ENCODE results near the gene AKR1B1.

AKR1B1 gene

DNA sequence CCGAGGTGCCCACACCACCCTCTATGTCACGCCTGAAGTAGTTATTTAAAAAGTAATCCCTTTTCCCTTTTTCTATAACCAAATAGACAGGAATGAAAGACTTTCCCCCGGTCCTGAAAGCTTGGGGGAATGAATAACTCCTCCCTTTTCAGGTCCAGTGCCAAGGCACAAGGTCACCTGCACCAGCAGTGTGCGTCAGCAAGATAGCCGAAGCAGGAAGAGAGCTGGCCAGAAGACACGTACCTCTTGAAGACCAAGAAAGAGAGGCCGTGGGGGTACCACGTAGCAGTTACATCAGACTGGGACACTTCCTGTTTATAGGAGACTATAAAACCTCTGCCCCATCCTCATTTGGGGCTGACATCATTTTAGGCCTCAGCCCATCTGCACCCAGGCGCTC lies 10.7 kb upstream of the AKR1B1 start:
- no peak for DNase-seq (ENCODE audit: low read depth in 2 of 2)

DNA sequence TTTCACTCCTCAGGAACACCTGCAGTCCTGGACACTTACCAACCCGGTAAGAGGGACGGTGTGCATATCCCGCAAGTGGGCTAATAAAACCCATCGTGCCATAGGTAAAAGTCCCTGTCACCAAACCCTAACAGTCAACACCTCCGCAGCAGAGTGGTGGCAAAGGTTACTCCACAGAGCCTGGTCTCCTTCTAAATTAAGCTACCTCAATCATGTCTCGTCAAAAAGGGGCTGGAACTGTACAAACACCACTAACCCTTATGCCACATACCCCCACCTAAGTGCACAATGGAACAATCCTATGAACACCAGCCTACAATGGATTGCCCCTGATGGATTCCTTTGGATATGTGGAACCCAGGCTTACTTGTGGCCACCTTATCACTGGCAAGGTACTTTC lies 9.6 kb upstream of the AKR1B1 start:
- DNase-seq (ENCODE audit: low read depth in 2 of 2): no peak

DNA sequence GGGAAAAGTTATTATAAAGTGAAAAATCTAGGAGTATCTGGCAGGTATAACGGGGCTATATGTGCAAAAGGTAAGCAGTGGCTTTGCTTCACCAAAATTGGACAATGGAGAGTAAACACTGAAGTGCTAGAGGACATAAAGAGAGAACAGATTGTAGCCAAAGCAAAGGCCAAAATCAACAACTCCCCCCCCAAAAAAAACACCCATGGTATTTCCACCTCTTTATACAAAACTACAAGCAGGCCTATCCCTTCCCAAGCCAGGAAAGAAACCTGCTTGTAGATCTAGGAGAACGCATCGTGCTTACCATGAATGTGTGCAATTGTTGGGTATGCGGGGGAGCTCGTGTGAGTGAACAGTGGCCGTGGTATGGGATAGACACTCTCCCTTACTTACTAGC lies 9.2 kb upstream of the AKR1B1 start:
- DNase-seq (ENCODE audit: low read depth in 2 of 2): no peak

DNA sequence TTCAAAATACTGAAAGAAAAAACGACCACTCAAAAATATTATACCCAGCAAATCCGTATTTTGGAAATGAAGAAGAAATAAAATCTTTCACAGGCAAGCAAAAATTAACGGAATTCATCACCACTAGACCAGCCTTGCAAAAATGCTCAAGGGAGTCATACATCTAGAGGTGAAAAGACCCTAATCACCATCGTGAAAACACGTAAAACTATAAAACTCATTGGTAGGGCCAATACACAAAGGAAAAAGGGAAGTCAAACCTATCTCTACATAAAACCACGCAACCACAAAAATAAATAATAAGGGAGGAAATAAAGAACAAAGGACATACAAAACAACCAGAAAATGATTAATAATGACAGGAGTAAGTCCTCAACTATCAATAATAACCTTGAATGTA lies 6.6 kb upstream of the AKR1B1 start:
- no peak for DNase-seq (ENCODE audit: low read depth in 2 of 2)

DNA sequence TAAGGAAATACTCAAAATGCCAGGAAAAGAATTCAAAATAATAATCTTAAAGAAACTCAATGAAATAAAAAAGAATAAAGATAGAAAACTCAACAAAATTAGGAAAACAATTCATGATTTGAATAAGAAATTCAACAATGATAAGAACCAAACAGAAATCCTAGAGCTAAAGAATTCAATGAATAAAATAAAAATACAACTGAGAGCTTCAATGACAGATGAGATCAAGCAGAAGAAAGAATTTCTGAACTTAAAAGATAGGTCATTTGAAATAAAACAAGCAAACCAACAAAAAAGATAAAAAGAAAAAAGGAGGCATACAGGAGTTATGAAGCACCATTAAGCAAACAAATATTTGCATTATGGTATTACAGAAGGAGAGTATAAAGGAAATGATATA lies 5.6 kb upstream of the AKR1B1 start:
- DNase-seq (ENCODE audit: low read depth in 2 of 2): no peak

DNA sequence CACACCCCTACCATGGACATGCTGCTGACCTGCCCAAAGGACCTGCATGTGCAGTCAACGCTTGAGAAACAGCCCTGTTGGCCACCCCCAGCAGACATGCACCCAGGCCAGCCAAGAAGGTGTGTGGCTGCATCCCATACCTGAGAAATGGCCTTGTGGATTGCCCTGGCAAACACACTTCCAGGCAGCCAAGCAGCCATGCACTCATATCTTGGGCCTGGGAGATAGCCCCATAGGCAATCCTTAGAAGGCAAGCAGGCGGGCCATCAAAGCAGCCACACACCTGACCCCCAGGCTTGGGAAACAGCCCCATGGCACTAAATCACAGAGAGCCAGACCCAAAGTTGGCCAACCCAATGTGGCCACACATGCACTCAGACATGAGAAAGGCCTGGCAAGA lies 4.9 kb upstream of the AKR1B1 start:
- no peak for DNase-seq (ENCODE audit: low read depth in 2 of 2)

DNA sequence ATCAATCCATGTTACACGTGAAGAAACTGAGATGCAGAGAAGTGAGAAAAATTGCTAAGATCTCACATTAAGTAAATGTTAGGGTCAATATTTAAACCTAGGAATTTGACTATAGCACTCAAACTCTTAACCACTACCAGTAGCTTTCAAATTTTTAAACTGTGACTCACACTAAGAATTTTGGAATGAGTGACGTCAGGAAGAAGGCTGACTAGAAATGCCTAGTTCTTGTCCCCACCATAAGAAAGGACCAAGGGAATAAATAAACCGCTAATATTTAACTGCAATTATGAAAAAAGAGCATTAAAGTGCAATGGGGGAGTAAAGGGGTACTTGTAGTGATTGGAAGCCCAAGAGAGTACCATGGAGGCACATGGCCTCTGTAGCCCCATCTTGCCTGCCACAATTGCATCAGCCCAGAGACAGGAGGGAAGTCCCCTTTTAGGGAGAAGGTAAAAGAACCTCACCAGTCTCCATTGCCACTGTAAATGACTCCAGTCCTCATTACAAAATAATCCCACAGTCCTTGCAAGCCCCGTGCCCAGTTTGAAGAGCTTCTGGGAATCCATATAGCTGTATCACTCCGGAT lies 3.5 kb upstream of the AKR1B1 start:
- no peak for DNase-seq (ENCODE audit: low read depth in 2 of 2)

DNA sequence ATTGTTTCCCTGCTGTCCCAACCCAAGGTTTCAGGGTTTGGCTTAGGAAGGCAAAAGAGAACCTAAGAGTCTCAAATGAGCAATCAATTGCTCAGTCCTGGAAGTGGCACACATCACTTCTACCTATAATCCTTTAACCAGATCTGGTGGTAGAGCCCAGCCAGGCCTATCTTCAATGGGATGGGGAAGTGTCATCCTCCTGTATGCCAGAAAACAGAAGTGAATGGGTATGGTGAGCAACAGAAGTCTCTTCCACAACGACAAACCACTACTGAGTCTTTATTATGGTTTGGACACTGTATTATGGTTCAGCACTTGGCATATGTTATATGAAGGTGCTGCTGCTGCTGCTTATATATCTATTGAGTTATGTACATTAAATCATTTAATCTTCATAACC lies 3.0 kb upstream of the AKR1B1 start:
- no peak for DNase-seq (ENCODE audit: low read depth in 2 of 2)

DNA sequence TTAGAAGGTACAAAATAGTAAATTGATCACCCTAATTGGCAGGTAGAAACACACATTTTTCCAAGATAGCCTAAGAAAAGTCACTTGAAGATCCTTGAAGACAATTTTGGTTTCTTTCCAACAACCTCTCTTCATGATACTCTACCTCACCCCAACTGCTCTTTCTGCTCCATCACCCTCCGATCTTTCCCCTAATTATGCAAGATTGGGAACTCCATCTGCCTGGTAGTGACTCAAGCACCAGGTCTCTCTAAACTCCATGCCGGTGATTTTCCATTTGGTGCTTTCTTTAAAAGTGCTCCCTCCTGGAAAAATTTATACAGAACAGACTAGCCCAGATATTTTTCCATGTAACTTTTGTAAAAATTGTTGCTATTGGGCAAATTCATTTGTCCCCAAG lies 1.1 kb upstream of the AKR1B1 start:
- no peak for DNase-seq (ENCODE audit: low read depth in 2 of 2)

DNA sequence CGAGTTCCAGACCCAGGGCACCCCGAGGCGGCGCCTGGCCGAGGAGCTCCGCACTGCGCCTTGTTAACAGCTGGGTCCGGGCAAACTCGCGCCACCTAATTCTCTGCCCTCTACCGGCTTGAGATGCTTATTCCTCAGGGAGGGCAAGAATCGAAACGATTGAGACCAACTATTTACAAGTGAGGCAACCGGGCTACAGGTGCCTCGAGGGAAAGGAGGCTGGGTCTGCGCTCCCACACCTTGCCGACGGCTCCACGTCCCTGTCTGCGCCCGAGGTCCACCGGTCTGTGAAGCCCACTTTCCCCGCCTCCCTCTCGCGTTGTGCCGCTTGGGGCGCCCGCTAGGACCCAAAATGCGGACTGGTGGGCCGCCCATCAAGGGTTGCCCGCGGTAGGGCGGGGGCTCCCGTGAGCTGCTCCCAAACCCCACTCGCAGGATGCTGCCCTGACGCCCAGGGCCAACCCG lies 527 bp downstream of the AKR1B1 start:
- peak; percentile 40 to 44 for DNase-seq (ENCODE audit: low read depth in 2 of 2)

DNA sequence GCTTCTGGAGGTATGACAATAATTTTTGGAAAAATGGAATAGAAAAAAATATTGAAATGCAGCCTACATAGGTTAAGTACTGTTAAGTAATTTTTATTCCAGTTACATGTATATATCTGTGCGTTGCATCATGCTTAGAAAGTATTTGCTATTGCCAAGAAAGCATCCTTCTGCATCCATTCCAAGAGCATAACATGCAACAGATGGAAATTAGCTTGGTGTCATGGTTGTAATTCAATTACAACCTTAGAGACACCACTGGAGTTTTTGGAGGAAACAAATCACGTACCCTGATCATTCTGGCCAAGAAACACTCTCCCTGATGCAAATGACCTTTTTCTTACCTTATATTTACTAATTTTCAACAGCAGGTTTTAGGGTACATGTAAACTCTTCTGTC lies 1.7 kb downstream of the AKR1B1 start:
- DNase-seq (ENCODE audit: low read depth in 2 of 2): no peak

DNA sequence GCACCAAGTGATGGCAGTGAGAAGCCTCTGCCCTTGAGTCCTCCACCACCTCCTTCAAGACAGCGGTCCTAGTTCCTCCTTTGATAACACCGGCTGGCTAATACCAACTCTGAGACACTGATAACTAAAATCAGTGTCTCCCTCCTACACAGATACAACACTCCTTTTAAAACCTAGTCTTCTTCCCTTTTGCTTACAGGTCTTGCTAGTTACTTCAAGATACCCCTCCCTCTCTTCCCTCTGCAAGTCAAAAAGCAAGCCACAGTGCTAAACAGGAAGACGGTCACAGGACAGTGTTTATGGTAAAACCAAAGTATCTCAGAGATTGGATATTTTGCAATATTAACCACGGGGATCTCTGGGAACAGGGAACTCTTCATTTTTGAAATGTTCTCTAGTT lies 4.6 kb downstream of the AKR1B1 start:
- DNase-seq (ENCODE audit: low read depth in 2 of 2): no peak

DNA sequence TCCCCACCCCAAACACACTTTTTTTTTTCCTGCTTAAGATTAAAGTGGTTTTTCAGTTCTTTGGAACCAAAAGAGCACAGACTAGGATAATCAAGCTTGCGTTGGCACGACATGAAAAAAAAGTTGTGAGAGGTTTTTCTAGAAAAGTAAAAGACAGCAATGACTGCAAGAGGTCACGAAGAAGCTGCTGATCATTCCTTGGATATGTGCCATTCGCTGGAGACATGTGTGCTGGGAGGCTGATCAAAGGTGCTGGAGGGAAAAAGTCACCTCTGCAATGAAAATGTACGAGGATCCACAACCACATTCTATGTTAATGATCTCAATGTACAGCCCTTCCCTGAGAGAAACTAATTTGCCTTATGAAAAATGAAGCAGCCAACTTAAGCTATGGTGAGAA lies 5.4 kb downstream of the AKR1B1 start:
- DNase-seq (ENCODE audit: low read depth in 2 of 2): no peak

DNA sequence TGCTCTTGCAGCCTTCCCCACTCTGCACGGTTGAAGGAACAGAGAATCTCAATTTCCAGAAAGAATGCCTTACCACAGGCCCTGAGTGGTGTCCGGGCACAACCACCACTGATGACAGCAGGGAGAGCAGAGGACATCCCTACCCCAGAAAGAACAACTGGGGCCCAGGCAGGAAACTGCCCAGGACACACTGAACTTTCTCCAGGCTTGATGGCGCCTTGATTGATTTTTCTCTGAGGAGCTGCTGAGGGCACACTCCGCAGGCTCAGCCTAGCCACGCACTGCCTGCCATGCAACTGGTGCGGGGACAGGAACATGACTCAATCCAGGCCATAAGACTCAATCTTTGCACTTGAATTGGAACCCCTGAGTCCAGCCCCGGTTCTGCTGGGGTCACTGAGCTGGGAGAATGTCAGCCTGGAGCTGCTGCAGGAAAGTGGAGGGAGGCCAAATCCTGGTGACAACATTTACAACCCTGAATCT lies 5.9 kb downstream of the AKR1B1 start:
- DNase-seq (ENCODE audit: low read depth in 2 of 2): no peak

DNA sequence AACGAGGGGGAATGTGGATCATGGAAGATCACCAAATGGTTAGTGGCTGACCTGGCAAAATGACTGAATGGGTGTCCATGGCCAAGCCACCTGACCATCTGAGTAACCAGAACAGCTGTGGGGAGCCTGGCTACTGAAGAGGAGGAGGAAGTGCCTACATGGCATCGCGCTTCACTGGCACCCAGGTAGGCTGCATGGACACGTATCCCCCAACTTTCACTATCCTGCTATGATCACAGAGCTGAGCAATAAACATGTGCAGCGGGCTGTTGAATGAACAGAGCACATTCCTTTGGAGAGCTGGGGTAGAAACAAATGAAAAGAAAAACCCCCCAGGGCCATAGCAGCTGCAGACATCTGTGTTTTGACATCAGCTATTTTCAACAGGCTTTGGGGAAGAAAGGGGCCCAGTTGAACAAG lies 6.5 kb downstream of the AKR1B1 start:
- DNase-seq (ENCODE audit: low read depth in 2 of 2): no peak

DNA sequence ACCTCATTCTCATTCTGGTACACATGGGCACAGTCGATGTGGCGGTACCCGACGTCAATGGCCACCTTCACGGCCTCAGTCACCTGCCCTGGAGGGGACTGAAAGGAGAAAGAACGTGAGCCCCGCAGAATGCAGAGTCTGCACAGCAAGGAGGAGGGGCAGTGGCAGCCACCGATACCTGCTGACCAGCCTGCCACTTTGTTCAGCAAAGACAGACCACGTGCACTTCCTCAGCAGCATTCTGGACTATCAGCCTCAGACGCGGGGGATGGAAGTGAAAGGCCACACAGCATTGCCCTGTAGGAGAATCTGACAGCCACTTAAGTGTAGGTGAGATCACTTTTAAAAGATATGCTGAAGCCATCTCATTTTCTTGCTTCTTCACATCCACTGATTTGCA lies 7.2 kb downstream of the AKR1B1 start:
- no peak for DNase-seq (ENCODE audit: low read depth in 2 of 2)

DNA sequence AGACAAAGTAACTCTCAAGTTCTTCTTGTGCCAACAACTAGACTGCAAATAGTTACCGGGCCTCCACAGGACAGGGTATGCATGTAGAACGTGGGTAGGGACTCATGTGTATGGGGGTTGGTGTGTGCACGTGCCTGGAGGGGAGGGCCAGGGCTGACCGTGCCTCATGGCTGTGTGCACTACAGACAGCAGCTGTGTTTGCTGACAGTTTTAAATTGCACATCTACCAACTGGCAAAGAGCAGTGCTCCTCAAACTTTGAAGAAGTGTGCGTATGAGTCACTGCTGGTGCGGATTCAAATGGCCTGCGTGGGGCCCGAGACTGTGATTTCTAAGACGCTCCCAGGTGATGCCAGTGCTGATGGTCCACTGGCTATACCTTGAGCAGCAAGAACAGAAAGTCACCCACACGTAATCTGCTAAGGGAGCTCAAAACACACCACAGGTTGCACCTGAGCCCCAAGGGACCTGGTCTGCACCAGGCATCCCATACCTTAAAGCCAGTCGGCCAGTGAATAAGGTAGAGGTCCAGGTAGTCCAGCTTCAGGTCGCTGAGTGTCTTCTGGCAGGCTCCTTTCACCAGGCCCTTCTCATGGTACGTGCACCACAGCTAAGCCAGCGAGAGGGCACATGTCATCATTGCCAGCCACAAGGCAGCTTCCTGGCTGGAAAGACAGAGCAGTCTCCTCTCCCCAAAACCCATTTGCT lies 8.5 kb downstream of the AKR1B1 start:
- no peak for DNase-seq (ENCODE audit: low read depth in 2 of 2)

DNA sequence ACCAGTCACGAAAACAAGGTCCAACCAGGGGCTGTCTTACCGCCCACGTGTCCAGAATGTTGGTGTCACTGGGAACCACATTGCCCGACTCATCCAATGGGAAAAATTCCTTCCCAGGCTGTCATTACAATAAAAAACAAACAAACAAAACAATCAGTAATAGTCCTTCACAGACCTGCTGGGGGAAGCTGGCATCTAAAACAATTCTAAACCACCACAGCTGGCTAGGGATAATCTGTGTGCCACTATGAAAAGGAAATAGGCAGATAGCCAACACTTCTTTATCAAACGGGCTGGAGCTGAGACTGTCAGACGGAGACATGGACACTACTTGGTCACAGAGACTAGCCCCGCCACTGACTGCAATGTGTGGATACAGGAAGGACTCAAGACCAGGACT lies 9.2 kb downstream of the AKR1B1 start:
- no peak for DNase-seq (ENCODE audit: low read depth in 2 of 2)

DNA sequence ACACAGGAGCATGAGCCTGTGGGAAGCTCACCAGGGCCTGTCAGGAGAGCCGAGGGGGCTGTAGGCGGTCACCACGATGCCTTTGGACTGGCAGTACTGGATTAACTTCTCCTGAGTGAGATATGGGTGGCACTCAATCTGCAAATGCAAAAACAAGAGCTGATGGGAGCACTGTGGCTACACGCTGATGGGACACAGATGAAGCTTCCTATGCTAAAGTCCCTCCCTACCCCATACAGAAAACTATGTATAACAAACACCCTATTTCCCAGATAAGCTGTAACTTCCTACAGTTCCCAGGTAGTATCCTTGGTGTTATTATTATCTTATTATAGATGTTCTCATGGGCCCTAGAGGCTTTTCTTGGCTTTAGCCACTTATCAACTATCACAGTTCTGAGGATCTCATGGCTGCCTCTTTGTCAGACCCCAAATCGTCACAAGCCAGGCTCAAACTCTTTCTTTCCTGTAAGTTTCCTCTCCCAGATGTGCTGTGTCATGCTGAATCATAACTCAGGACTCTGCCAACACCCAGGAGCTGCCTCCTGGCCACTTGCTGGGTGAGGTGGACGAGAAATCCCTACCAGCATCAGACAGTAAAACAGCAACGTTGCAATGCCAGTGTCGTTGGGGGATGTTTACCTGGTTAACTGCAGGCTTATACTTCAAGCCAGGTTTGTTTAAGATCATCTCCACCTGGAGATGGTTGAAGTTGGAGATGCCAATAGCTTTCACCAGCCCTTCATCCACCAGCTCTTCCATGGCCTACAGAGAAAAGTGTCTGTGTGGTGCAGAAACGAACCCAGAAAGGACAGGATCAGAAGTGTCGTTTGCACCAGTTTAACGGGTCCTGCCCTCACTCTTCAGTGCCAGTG lies 10.3 kb downstream of the AKR1B1 start:
- no peak for DNase-seq (ENCODE audit: low read depth in 2 of 2)

DNA sequence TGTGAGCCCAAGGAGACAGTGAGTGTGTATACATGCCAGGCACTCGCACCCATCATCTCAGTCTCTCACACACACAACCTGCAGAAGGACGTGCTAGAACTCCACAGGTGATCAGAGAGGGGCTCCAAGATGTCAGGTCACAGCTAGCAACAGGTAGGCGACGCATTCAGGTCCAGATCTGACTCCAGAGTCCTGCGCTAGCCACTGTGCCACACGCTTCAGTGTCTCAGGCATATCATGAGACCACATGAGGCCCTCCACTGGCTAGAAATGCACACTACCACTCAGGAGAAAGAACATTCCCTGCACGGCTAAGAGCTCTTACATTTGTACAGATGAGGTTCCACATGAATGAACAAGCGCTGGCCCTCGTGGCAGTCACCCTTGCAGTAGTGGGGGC lies 11.5 kb downstream of the AKR1B1 start:
- DNase-seq (ENCODE audit: low read depth in 2 of 2): no peak

DNA sequence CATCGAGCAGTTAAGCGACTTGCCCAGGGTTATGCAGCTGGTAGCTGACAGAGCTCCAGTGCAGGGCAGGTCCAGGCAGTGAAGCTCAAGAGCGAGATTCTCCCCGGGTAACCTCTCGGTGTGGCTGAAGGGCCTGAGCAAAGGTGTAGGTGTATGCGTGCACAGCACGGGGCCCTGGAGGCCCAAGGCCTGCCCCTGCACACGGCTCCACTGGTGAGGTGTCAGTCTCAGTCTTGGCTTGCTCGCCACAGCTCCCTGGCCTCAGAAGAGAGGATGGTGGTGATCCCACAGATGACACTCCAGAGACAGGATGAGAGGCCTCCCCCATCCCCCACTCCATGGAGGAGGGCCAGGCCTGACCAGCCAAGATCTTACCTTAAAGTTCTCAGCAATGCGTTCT lies 12.0 kb downstream of the AKR1B1 start:
- DNase-seq (ENCODE audit: low read depth in 2 of 2): no peak

DNA sequence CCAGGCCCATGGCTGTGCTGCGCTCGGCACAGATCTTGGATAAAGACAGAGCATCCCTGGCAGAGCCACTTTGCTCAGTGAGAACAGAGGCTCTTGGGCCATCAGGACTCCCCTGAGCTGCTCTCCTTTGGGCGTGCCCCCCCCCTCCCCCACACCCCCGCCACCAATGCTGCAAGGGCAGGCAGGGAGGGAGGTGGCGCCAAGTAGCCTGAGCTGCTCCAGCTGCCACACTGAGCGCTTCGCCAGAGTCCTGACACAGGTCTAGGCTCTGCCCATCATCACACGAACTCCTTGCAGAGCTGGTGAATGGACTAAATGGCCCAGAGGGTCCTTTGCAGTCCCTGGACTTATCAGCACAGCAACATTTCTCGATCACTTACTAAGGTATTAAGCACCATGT lies 12.5 kb downstream of the AKR1B1 start:
- DNase-seq (ENCODE audit: low read depth in 2 of 2): no peak

DNA sequence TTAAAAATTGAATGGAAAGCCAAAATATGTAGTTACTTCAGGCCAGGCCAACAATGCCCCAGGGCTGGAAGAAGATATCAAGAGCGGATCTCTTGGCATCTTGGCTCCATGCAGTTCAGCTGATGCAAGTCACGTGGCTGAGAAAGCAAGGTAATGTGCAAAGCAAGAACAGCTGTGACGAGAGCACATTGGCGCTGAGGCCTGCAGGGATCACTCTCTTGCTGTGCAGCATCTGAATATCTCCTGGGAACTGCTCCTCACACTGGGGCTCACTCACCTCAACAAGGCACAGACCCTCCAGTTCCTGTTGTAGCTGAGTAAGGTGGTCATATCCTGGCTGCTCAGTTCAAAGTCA lies 14.0 kb downstream of the AKR1B1 start:
- no peak for DNase-seq (ENCODE audit: low read depth in 2 of 2)

Data from stimulated activated CD8-positive, alpha-beta memory T cell treated with anti-CD3 and anti-CD28 coated beads, Interleukin-15, amount 100 ng/mL, for 48 hours (primary cell).